ENCODE data around the gene XXYLT1.

The XXYLT1 gene

GRCh38 chr3:195178124-195178910 is 92.6 kb downstream of the XXYLT1 start:
- no peaks in the 10 kb centered on the region for H3K9me3 ChIP-seq (ENCODE audit: control insufficient read depth, insufficient read depth, low read length)
- H3K36me3 ChIP-seq (ENCODE audit: insufficient read depth, low read length): no peaks in the 10 kb centered on the region; the same call in 1 of the 2 replicates
- H3K4me1 ChIP-seq (ENCODE audit: insufficient read depth, low read length): peaks cover 29% of the 10 kb centered on the region
- H3K9ac ChIP-seq (ENCODE audit: low read depth, low read length): no peak overlapping the region

- Histone ChIP-seq H3K9ac (ENCODE audit: low read depth, low read length) (no peak overlapping the region), H3K9me3 (ENCODE audit: control insufficient read depth, insufficient read depth, low read length) (no peaks in the 10 kb centered on the region), H3K4me1 (ENCODE audit: insufficient read depth, low read length) (peaks cover 26% of the 10 kb centered on the region), H3K36me3 (ENCODE audit: insufficient read depth, low read length) (no peaks in the 10 kb centered on the region; the same call in 1 of the 2 replicates)
Measured at GRCh38 chr3:195177422-195178123, 93.4 kb downstream of the XXYLT1 start.

- peaks cover 25% of the 10 kb centered on the region for H3K4me1 ChIP-seq (ENCODE audit: insufficient read depth, low read length)
- no peak overlapping the region for H3K9ac ChIP-seq (ENCODE audit: low read depth, low read length)
- H3K9me3 ChIP-seq (ENCODE audit: control insufficient read depth, insufficient read depth, low read length): no peaks in the 10 kb centered on the region
- H3K36me3 ChIP-seq (ENCODE audit: insufficient read depth, low read length): no peaks in the 10 kb centered on the region; the same call in 1 of the 2 replicates
Measured at GRCh38 chr3:195176776-195177175, 94.2 kb downstream of the XXYLT1 start.

- H3K9ac ChIP-seq (ENCODE audit: low read depth, low read length): no peak overlapping the region
- H3K36me3 ChIP-seq (ENCODE audit: insufficient read depth, low read length): no peaks in the 10 kb centered on the region; the same call in 1 of the 2 replicates
- H3K4me1 ChIP-seq (ENCODE audit: insufficient read depth, low read length): peaks cover 23% of the 10 kb centered on the region
- no peaks in the 10 kb centered on the region for H3K9me3 ChIP-seq (ENCODE audit: control insufficient read depth, insufficient read depth, low read length)
Measured at GRCh38 chr3:195175476-195176337, 95.3 kb downstream of the XXYLT1 start.

- H3K9me3 ChIP-seq (ENCODE audit: control insufficient read depth, insufficient read depth, low read length): no peaks in the 10 kb centered on the region
- H3K4me1 ChIP-seq (ENCODE audit: insufficient read depth, low read length): peaks cover 17% of the 10 kb centered on the region
- no peaks in the 10 kb centered on the region; the same call in 1 of the 2 replicates for H3K36me3 ChIP-seq (ENCODE audit: insufficient read depth, low read length)
- H3K9ac ChIP-seq (ENCODE audit: low read depth, low read length): no peak overlapping the region
Measured at GRCh38 chr3:195175076-195175475, 95.9 kb downstream of the XXYLT1 start.

GRCh38 chr3:195173657-195174056 is 97.3 kb downstream of the XXYLT1 start:
- peaks cover 11% of the 10 kb centered on the region; the same call in 1 of the 2 replicates for H3K4me1 ChIP-seq (ENCODE audit: insufficient read depth, low read length)
- H3K9ac ChIP-seq (ENCODE audit: low read depth, low read length): no peak overlapping the region

GRCh38 chr3:195172896-195173295 is 98.1 kb downstream of the XXYLT1 start:
- Histone ChIP-seq H3K9me3 (ENCODE audit: control insufficient read depth, insufficient read depth, low read length) (no peaks in the 10 kb centered on the region), H3K9ac (ENCODE audit: low read depth, low read length) (no peak overlapping the region), H3K36me3 (ENCODE audit: insufficient read depth, low read length) (no peaks in the 10 kb centered on the region; the same call in 1 of the 2 replicates), H3K4me1 (ENCODE audit: insufficient read depth, low read length) (peaks cover 11% of the 10 kb centered on the region; the same call in 1 of the 2 replicates)

More at GRCh38 chr3:195173657-195174056, 97.3 kb downstream of the XXYLT1 start:
- Histone ChIP-seq H3K9me3 (ENCODE audit: control insufficient read depth, insufficient read depth, low read length) (no peaks in the 10 kb centered on the region), H3K36me3 (ENCODE audit: insufficient read depth, low read length) (no peaks in the 10 kb centered on the region; the same call in 1 of the 2 replicates)

- Histone ChIP-seq H3K9me3 (ENCODE audit: control insufficient read depth, insufficient read depth, low read length) (no peaks in the 10 kb centered on the region), H3K9ac (ENCODE audit: low read depth, low read length) (no peak overlapping the region), H3K36me3 (ENCODE audit: insufficient read depth, low read length) (no peaks in the 10 kb centered on the region; the same call in 1 of the 2 replicates), H3K4me1 (ENCODE audit: insufficient read depth, low read length) (peaks cover 11% of the 10 kb centered on the region; the same call in 1 of the 2 replicates)
Measured at GRCh38 chr3:195172039-195172684, 98.8 kb downstream of the XXYLT1 start.

GRCh38 chr3:195171093-195171873 is 99.7 kb downstream of the XXYLT1 start:
- H3K9me3 ChIP-seq (ENCODE audit: control insufficient read depth, insufficient read depth, low read length): no peaks in the 10 kb centered on the region
- H3K9ac ChIP-seq (ENCODE audit: low read depth, low read length): no peak overlapping the region
- no peaks in the 10 kb centered on the region for H3K36me3 ChIP-seq (ENCODE audit: insufficient read depth, low read length)
- H3K4me1 ChIP-seq (ENCODE audit: insufficient read depth, low read length): peaks cover 11% of the 10 kb centered on the region; the same call in 1 of the 2 replicates

GRCh38 chr3:195170496-195170895 is 100.5 kb downstream of the XXYLT1 start:
- H3K9ac ChIP-seq (ENCODE audit: low read depth, low read length): no peak overlapping the region
- no peaks in the 10 kb centered on the region for H3K36me3 ChIP-seq (ENCODE audit: insufficient read depth, low read length)
- H3K4me1 ChIP-seq (ENCODE audit: insufficient read depth, low read length): peaks cover 11% of the 10 kb centered on the region; the same call in 1 of the 2 replicates
- no peaks in the 10 kb centered on the region for H3K9me3 ChIP-seq (ENCODE audit: control insufficient read depth, insufficient read depth, low read length)

GRCh38 chr3:195169011-195169649 is 101.8 kb downstream of the XXYLT1 start:
- Histone ChIP-seq H3K9ac (ENCODE audit: low read depth, low read length) (no peak overlapping the region), H3K36me3 (ENCODE audit: insufficient read depth, low read length) (no peaks in the 10 kb centered on the region)

GRCh38 chr3:195168009-195168762 is 102.8 kb downstream of the XXYLT1 start:
- no peaks in the 10 kb centered on the region for H3K36me3 ChIP-seq (ENCODE audit: insufficient read depth, low read length)
- H3K9ac ChIP-seq (ENCODE audit: low read depth, low read length): no peak overlapping the region
- no peaks in the 10 kb centered on the region for H3K9me3 ChIP-seq (ENCODE audit: control insufficient read depth, insufficient read depth, low read length)
- peaks cover 11% of the 10 kb centered on the region; the same call in 1 of the 2 replicates for H3K4me1 ChIP-seq (ENCODE audit: insufficient read depth, low read length)

More at GRCh38 chr3:195169011-195169649, 101.8 kb downstream of the XXYLT1 start:
- no peaks in the 10 kb centered on the region for H3K9me3 ChIP-seq (ENCODE audit: control insufficient read depth, insufficient read depth, low read length)
- peaks cover 11% of the 10 kb centered on the region; the same call in 1 of the 2 replicates for H3K4me1 ChIP-seq (ENCODE audit: insufficient read depth, low read length)
